SK-N-SH treated with all-trans-retinoic acid at 6 μM for 48 hours (cell line): ENCODE measurements around the gene MC4R.

Experiments used
- ATAC-seq: fragments of 200-7000 bp; cut with Tn5 transposase; 3 replicates; pipeline ENCODE4 v1.9.1; 2020; ENCODE audit warnings: mild to moderate bottlenecking, moderate library complexity
- ARNTL ChIP-seq: fragments of 450-650 bp; formaldehyde crosslinking; IDR thresholded peaks from 2 replicates; pipeline ENCODE4 v1.5.0; 2020; ENCODE audit warnings: low read depth, mild to moderate bottlenecking, moderate library complexity, borderline replicate concordance
- BACH2 ChIP-seq: fragments of 250-450 bp; sonication (Bioruptor Pico); IDR thresholded peaks from 2 replicates; pipeline ENCODE4 v1.9.0; 2021; ENCODE audit warnings: mild to moderate bottlenecking, borderline replicate concordance
- CSDC2 ChIP-seq: fragments of 250-450 bp; sonication (Bioruptor Pico); IDR thresholded peaks from 2 replicates; pipeline ENCODE4 v1.5.0; 2020; ENCODE audit warnings: mild to moderate bottlenecking, moderate library complexity
- ESRRG ChIP-seq: fragments of 250-450 bp; sonication (Bioruptor Pico); IDR thresholded peaks from 2 replicates; pipeline ENCODE4 v1.6.1; 2021; ENCODE audit warnings: mild to moderate bottlenecking
- GLIS3 ChIP-seq: fragments of 250-450 bp; sonication (Bioruptor Pico); IDR thresholded peaks from 2 replicates; pipeline ENCODE4 v1.5.0; 2020; ENCODE audit warnings: mild to moderate bottlenecking, moderate library complexity
- ISL1 ChIP-seq: fragments of 250-450 bp; sonication (Bioruptor Pico); IDR thresholded peaks from 2 replicates; pipeline ENCODE4 v2.1.2; 2022; ENCODE audit warnings: mild to moderate bottlenecking, moderate library complexity
- OSR1 ChIP-seq: fragments of 250-450 bp; sonication (Bioruptor Pico); IDR thresholded peaks from 2 replicates; pipeline ENCODE4 v1.8.0; 2022; ENCODE audit warnings: moderate library complexity, mild to moderate bottlenecking, inconsistent platforms
- PPARA ChIP-seq: fragments of 250-450 bp; sonication (Bioruptor Pico); IDR thresholded peaks from 2 replicates; pipeline ENCODE4 v1.5.0; 2020; ENCODE audit warnings: mild to moderate bottlenecking, borderline replicate concordance
- SNAI2 ChIP-seq: fragments of 250-450 bp; sonication (Bioruptor Pico); IDR thresholded peaks from 2 replicates; pipeline ENCODE4 v1.5.0; 2020; ENCODE audit warnings: mild to moderate bottlenecking, moderate library complexity
- TOX ChIP-seq: fragments of 250-450 bp; sonication (Bioruptor Pico); IDR thresholded peaks from 2 replicates; pipeline ENCODE4 v1.8.0; 2021; ENCODE audit warnings: mild to moderate bottlenecking, moderate library complexity, borderline replicate concordance
- ZFP3 ChIP-seq: fragments of 250-450 bp; sonication (Bioruptor Pico); IDR thresholded peaks from 2 replicates; pipeline ENCODE4 v1.5.0; 2020; ENCODE audit warnings: mild to moderate bottlenecking, moderate library complexity
- ZFP30 ChIP-seq: fragments of 450-650 bp; formaldehyde crosslinking; IDR thresholded peaks from 2 replicates; pipeline ENCODE4 v1.5.0; 2022; ENCODE audit warnings: mild to moderate bottlenecking, moderate library complexity
- ZNF565 ChIP-seq: fragments of 450-650 bp; formaldehyde crosslinking; conservative IDR thresholded peaks from 2 replicates; pipeline ENCODE4 v1.5.0; 2020; ENCODE audit warnings: low read depth, mild to moderate bottlenecking, moderate library complexity
- ZNF70 ChIP-seq: fragments of 450-650 bp; formaldehyde crosslinking; IDR thresholded peaks from 2 replicates; pipeline ENCODE4 v1.5.0; 2020; ENCODE audit warnings: mild to moderate bottlenecking, moderate library complexity
- ZNF8 ChIP-seq: fragments of 450-650 bp; formaldehyde crosslinking; IDR thresholded peaks from 2 replicates; pipeline ENCODE4 v1.5.0; 2020; ENCODE audit warnings: mild to moderate bottlenecking, moderate library complexity
- TF ChIP-seq, protein P1 (sequence below): fragments of 250-450 bp; sonication (Bioruptor Pico); IDR thresholded peaks from 2 replicates; pipeline ENCODE4 v1.5.1; 2021; ENCODE audit warnings: mild to moderate bottlenecking, moderate library complexity
- TF ChIP-seq, protein P2 (sequence below): fragments of 250-450 bp; sonication (Bioruptor Pico); IDR thresholded peaks from 2 replicates; pipeline ENCODE4 v1.8.0; 2020; ENCODE audit warnings: mild to moderate bottlenecking, moderate library complexity, borderline replicate concordance
- TF ChIP-seq, protein P3 (sequence below): fragments of 250-450 bp; sonication (Bioruptor Pico); IDR thresholded peaks from 2 replicates; pipeline ENCODE4 v1.8.0; 2021; ENCODE audit warnings: low read depth, mild to moderate bottlenecking, moderate library complexity, borderline replicate concordance
- TF ChIP-seq, protein P4 (sequence below): fragments of 250-450 bp; sonication (Bioruptor Pico); IDR thresholded peaks from 2 replicates; pipeline ENCODE4 v1.5.0; 2020; ENCODE audit warnings: mild to moderate bottlenecking, moderate library complexity
- TF ChIP-seq, protein P5 (sequence below): fragments of 250-450 bp; sonication (Bioruptor Pico); IDR thresholded peaks from 2 replicates; pipeline ENCODE4 v1.5.1; 2020; ENCODE audit warnings: low read depth, mild to moderate bottlenecking, moderate library complexity

The MC4R gene

DNA sequence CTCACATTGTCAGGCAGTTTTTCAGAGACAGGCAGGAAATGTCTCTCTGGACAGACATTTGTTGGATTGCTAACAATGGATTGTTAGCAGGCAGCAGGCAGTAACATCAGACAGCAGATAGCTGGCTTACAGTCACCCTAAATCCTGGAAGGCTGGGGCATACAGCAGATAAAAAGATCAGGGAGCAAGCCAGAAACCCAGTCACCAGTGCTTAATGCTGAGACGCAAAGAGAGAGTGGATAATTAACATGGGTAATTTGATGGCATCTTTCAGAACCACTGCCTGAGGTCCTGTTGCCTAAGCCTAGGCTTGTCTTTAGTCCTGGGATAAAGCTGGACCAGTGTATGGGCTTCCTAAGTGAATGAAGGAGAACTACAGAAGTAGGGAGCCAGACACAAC is 22.4 kb downstream of the MC4R start:
- no peak for TF ChIP-seq PPARA
- TF ChIP-seq SNAI2 (CRISPR knock-in tag), result no peak
- TF ChIP-seq, protein P1, sequence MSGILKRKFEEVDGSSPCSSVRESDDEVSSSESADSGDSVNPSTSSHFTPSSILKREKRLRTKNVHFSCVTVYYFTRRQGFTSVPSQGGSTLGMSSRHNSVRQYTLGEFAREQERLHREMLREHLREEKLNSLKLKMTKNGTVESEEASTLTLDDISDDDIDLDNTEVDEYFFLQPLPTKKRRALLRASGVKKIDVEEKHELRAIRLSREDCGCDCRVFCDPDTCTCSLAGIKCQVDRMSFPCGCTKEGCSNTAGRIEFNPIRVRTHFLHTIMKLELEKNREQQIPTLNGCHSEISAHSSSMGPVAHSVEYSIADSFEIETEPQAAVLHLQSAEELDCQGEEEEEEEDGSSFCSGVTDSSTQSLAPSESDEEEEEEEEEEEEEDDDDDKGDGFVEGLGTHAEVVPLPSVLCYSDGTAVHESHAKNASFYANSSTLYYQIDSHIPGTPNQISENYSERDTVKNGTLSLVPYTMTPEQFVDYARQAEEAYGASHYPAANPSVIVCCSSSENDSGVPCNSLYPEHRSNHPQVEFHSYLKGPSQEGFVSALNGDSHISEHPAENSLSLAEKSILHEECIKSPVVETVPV (CRISPR knock-in tag), result no peak
- TF ChIP-seq, protein P2, sequence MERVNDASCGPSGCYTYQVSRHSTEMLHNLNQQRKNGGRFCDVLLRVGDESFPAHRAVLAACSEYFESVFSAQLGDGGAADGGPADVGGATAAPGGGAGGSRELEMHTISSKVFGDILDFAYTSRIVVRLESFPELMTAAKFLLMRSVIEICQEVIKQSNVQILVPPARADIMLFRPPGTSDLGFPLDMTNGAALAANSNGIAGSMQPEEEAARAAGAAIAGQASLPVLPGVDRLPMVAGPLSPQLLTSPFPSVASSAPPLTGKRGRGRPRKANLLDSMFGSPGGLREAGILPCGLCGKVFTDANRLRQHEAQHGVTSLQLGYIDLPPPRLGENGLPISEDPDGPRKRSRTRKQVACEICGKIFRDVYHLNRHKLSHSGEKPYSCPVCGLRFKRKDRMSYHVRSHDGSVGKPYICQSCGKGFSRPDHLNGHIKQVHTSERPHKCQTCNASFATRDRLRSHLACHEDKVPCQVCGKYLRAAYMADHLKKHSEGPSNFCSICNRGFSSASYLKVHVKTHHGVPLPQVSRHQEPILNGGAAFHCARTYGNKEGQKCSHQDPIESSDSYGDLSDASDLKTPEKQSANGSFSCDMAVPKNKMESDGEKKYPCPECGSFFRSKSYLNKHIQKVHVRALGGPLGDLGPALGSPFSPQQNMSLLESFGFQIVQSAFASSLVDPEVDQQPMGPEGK, result no peak
- TF ChIP-seq, protein P3, sequence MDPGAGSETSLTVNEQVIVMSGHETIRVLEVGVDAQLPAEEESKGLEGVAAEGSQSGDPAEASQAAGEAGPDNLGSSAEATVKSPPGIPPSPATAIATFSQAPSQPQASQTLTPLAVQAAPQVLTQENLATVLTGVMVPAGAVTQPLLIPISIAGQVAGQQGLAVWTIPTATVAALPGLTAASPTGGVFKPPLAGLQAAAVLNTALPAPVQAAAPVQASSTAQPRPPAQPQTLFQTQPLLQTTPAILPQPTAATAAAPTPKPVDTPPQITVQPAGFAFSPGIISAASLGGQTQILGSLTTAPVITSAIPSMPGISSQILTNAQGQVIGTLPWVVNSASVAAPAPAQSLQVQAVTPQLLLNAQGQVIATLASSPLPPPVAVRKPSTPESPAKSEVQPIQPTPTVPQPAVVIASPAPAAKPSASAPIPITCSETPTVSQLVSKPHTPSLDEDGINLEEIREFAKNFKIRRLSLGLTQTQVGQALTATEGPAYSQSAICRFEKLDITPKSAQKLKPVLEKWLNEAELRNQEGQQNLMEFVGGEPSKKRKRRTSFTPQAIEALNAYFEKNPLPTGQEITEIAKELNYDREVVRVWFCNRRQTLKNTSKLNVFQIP, result no peak
- TF ChIP-seq TOX (CRISPR knock-in tag), result no peak
- TF ChIP-seq ZFP3 (CRISPR knock-in tag), result no peak
- TF ChIP-seq ZFP30 (CRISPR knock-in tag), result no peak
- no peak for TF ChIP-seq BACH2 (CRISPR knock-in tag)
- TF ChIP-seq ESRRG, result no peak
- no peak for TF ChIP-seq ISL1 (CRISPR knock-in tag)
- TF ChIP-seq ZNF565, result no peak
- no peak for TF ChIP-seq ARNTL (CRISPR knock-in tag)
- no peak for TF ChIP-seq ZNF8 (CRISPR knock-in tag)
- TF ChIP-seq OSR1, result no peak
- TF ChIP-seq ZNF70 (CRISPR knock-in tag), result no peak
- TF ChIP-seq, protein P4, sequence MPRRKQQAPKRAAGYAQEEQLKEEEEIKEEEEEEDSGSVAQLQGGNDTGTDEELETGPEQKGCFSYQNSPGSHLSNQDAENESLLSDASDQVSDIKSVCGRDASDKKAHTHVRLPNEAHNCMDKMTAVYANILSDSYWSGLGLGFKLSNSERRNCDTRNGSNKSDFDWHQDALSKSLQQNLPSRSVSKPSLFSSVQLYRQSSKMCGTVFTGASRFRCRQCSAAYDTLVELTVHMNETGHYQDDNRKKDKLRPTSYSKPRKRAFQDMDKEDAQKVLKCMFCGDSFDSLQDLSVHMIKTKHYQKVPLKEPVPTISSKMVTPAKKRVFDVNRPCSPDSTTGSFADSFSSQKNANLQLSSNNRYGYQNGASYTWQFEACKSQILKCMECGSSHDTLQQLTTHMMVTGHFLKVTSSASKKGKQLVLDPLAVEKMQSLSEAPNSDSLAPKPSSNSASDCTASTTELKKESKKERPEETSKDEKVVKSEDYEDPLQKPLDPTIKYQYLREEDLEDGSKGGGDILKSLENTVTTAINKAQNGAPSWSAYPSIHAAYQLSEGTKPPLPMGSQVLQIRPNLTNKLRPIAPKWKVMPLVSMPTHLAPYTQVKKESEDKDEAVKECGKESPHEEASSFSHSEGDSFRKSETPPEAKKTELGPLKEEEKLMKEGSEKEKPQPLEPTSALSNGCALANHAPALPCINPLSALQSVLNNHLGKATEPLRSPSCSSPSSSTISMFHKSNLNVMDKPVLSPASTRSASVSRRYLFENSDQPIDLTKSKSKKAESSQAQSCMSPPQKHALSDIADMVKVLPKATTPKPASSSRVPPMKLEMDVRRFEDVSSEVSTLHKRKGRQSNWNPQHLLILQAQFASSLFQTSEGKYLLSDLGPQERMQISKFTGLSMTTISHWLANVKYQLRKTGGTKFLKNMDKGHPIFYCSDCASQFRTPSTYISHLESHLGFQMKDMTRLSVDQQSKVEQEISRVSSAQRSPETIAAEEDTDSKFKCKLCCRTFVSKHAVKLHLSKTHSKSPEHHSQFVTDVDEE (CRISPR knock-in tag), result no peak
- ATAC-seq, result no peak

DNA sequence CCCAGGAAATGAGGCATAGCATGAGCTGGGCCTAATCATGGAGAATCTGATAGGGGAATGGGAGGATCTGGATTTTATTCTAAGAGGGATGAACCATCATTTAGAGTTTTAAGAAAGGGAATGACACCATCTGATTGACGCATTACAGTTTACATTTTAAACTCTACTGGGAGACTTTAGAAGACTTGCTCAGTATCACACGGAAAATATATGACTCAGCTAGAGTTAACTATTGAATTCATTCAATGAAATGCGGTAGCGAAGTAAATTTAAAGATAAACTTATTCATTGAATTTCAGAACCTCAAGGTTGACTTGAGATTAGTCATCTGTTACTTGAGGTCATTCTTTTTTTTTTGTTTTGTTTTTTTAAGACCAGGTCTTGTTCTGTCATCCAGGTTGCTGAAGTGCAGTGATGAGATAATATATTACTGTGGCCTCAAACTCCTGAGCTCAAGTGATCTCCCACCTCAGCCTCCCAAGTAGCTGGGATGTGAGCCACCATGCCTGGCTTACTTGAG is 25.0 kb downstream of the MC4R start:
- no peak for TF ChIP-seq ZNF8 (CRISPR knock-in tag)
- TF ChIP-seq, protein P2, result no peak
- TF ChIP-seq, protein P4 (CRISPR knock-in tag), result no peak
- ATAC-seq, result no peak

DNA sequence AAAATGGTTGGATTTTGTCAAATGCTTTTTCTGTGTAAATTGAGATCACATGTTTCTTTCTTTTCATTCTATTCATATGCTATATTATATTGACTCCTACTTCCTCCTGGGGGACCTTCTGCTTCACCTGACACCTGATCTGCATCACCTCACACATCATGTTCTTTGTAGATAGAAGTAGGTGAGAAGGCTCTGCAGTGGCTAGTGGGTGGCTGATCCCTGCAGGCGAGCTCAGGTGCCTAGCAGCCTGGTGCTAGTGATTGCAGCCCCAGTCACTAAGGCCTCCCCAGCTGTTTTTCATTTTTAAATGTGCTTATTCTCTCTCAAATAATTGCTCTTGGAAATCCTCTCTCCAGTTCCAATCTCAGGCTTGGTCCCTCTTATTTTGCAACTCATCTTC is 33.6 kb downstream of the MC4R start:
- ATAC-seq, result no peak
- no peak for TF ChIP-seq ZFP3 (CRISPR knock-in tag)
- TF ChIP-seq ZNF70 (CRISPR knock-in tag), result no peak
- TF ChIP-seq, protein P1 (CRISPR knock-in tag), result no peak
- TF ChIP-seq, protein P5, sequence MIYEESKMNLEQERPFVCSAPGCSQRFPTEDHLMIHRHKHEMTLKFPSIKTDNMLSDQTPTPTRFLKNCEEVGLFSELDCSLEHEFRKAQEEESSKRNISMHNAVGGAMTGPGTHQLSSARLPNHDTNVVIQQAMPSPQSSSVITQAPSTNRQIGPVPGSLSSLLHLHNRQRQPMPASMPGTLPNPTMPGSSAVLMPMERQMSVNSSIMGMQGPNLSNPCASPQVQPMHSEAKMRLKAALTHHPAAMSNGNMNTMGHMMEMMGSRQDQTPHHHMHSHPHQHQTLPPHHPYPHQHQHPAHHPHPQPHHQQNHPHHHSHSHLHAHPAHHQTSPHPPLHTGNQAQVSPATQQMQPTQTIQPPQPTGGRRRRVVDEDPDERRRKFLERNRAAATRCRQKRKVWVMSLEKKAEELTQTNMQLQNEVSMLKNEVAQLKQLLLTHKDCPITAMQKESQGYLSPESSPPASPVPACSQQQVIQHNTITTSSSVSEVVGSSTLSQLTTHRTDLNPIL (CRISPR knock-in tag), result no peak
- no peak for TF ChIP-seq CSDC2 (CRISPR knock-in tag)
- TF ChIP-seq, protein P3, result no peak
- TF ChIP-seq PPARA, result no peak
- TF ChIP-seq OSR1, result no peak
- no peak for TF ChIP-seq GLIS3
- TF ChIP-seq ESRRG, result no peak
